Testis (tissue), 2 donors: ENCODE measurements around the gene HEYL.
A peak's percentile ranks its signal among the peaks of the same experiment; 100 is the strongest.

ENCODE experiments used
- POLR2A ChIP-seq: fragments of 450-650 bp; IDR thresholded peaks from one replicate; pipeline ENCODE4 v1.6.1; 2017; ENCODE audit warnings: antibody characterized with exemption, mild to moderate bottlenecking, moderate library complexity
- TF ChIP-seq, protein P1 (sequence below), 3 experiments: fragments of 450-650 bp in 2 of 3; fragments of 200-600 bp in 1 of 3; sonication (generic) in 1 of 3; IDR thresholded peaks; one replicate each; pipeline ENCODE4 v1.5.1; 2016 to 2019; ENCODE audit warnings: antibody characterized with exemption in 3 of 3, mild to moderate bottlenecking in 2 of 3, moderate library complexity in 1 of 3

DNA sequence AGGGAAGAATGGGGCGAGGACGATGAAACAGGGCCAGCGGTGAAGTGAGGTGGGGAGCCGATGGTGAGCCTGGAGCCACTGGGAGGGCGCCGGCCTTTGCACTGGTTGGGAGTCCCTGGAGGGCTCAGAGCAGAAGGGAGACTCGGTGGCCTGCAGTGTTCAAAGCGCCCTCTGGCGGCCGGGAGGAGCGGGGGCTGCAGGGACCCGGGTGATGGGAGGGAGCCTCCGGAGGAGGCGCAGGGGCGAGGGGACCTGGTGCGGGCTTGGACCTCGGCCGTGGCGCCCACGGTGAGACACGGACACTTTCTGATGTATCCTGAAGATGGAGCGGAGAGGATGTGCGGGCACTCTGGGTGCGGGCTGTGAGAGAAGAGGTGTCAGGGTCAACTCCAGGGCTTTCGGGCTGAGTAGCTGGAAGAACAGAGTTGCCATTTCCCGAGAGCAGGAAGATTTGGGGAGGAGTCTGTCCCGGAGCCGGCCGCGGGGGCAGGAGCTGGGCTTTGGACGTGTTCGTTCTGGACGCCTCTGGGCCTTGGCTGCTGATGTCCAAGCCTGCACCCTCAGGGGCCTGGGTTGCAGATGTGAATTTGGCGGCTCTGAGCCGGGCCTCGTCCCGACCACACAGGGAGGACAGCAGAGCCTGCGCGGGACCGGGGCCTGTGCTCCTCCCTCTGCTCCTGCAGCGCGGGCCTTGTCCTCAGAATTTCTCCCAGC, 29.7 kb downstream of the HEYL start:
- TF ChIP-seq, protein P1, sequence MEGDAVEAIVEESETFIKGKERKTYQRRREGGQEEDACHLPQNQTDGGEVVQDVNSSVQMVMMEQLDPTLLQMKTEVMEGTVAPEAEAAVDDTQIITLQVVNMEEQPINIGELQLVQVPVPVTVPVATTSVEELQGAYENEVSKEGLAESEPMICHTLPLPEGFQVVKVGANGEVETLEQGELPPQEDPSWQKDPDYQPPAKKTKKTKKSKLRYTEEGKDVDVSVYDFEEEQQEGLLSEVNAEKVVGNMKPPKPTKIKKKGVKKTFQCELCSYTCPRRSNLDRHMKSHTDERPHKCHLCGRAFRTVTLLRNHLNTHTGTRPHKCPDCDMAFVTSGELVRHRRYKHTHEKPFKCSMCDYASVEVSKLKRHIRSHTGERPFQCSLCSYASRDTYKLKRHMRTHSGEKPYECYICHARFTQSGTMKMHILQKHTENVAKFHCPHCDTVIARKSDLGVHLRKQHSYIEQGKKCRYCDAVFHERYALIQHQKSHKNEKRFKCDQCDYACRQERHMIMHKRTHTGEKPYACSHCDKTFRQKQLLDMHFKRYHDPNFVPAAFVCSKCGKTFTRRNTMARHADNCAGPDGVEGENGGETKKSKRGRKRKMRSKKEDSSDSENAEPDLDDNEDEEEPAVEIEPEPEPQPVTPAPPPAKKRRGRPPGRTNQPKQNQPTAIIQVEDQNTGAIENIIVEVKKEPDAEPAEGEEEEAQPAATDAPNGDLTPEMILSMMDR (IDR thresholded peaks at IDR 0.05) = peak in 2 of 3 experiments; percentile 53 to 76
- no peak for TF ChIP-seq POLR2A
